GM19239 (cell line): Measurements from ENCODE around the gene URAD.
"Not testable (repeated sequence)": the region's sequence is repeated elsewhere in the genome, so short reads cannot be mapped to it uniquely, and the experiment has no call there.

ENCODE experiments used
- DNase-seq: peaks from one replicate; pipeline ENCODE4 v3.0.0; 2011; ENCODE audit warnings: low spot score; ENCODE audit not compliant: insufficient read length
- FAIRE-seq: peaks from 2 replicates; lab custom pipeline; 2011; peaks lifted over from hg19 to GRCh38; lab: Jason Lieb, UNC

Gene URAD

GRCh38 chr13:27972478-27972820 lies 16.0 kb downstream of the URAD start:
- FAIRE-seq, result no peak
- no peak for DNase-seq

GRCh38 chr13:27971776-27972477 lies 16.6 kb downstream of the URAD start:
- no peak for DNase-seq
- no peak for FAIRE-seq

- no peak for FAIRE-seq
Observed at GRCh38 chr13:27971236-27971645, 17.3 kb downstream of the URAD start.

GRCh38 chr13:27970382-27971235 lies 17.9 kb downstream of the URAD start:
- FAIRE-seq (no peak), DNase-seq (no peak)

More at GRCh38 chr13:27971236-27971645, 17.3 kb downstream of the URAD start:
- DNase-seq, result no peak

- no peak for FAIRE-seq
- DNase-seq, result no peak
Observed at GRCh38 chr13:27969866-27970229, 18.6 kb downstream of the URAD start.

GRCh38 chr13:27969082-27969865 lies 19.2 kb downstream of the URAD start, which contains the start of gene CDX2:
Gene CDX2 (minus strand): TSS chr13:27969315. CDS start chr13:27969006, 309 bp downstream.
- no peak for DNase-seq
- FAIRE-seq, result no peak

- no peak for DNase-seq
- FAIRE-seq, result no peak
Observed at GRCh38 chr13:27968316-27969081, 20.0 kb downstream of the URAD start.

GRCh38 chr13:27967736-27968315 lies 20.7 kb downstream of the URAD start:
- DNase-seq (no peak), FAIRE-seq (no peak)

- DNase-seq (no peak), FAIRE-seq (no peak)
Observed at GRCh38 chr13:27967203-27967735, 21.2 kb downstream of the URAD start.

- FAIRE-seq (no peak), DNase-seq (no peak)
Observed at GRCh38 chr13:27966641-27967202, 21.8 kb downstream of the URAD start.

- FAIRE-seq, result no peak
- no peak for DNase-seq
Observed at GRCh38 chr13:27965740-27966640, 22.5 kb downstream of the URAD start.

GRCh38 chr13:27965343-27965739 lies 23.2 kb downstream of the URAD start:
- FAIRE-seq, result no peak
- DNase-seq, result no peak

- DNase-seq, result no peak
- FAIRE-seq, result no peak
Observed at GRCh38 chr13:27964741-27965323, 23.7 kb downstream of the URAD start.

GRCh38 chr13:27964206-27964605 lies 24.3 kb downstream of the URAD start:
- DNase-seq, FAIRE-seq: not testable (repeated sequence)

- no peak for DNase-seq
- no peak for FAIRE-seq
Observed at GRCh38 chr13:27963491-27963890, 25.0 kb downstream of the URAD start.

GRCh38 chr13:27962982-27963381 lies 25.5 kb downstream of the URAD start:
- DNase-seq (no peak), FAIRE-seq (no peak)

GRCh38 chr13:27962128-27962841 lies 26.2 kb downstream of the URAD start:
- DNase-seq (no peak), FAIRE-seq (no peak)
